Measurements from ENCODE around the gene SCG3.

The SCG3 gene

GRCh38 chr15:51760805-51761204 lies 79.5 kb downstream of the SCG3 start:
- DNase-seq: no peak

- no peak for DNase-seq
Observed at GRCh38 chr15:51765751-51766150, 84.4 kb downstream of the SCG3 start.

DNA sequence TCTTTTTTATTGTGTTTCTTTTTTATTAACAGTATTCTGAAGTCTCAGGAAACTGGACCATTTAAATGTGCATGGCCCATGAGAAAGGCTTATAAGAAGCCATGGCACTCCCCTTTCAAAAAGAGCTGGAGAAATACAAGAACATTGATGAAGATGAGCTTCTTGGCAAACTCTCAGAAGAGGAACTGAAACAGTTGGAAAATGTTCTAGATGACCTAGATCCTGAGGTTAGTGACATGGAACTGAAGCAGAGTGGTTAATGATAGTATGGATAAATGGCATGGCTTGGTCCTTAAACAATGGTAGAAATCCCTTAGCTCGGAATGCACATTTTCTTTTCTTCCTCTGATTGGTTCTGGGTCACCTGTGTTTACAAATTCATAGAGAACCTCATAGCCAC lies 85.0 kb downstream of the SCG3 start:
- no peak for DNase-seq

- no peak for DNase-seq
Observed at GRCh38 chr15:51768018-51768417, 86.7 kb downstream of the SCG3 start.
